Lower leg skin (tissue), 4 donors: ENCODE measurements around the gene ME2. TPM values are rescaled to one million over a fixed set of nuclear protein-coding genes. Genes with fewer than 3 reads are reported as not detected.
"Not testable (repeated sequence)": the region's sequence is repeated elsewhere in the genome, so short reads cannot be mapped to it uniquely, and the experiment has no call there.

Source experiments
- DNase-seq, 2 donors: peaks; one replicate each; pipeline ENCODE4 v3.0.0-alpha.2; 2019; ENCODE audit warnings: low spot score in 2 of 2
- H3K4me3 ChIP-seq: fragments of 200-600 bp; sonication (generic); 2 replicates; pipeline ENCODE4 v1.5.1; 2017; ENCODE audit warnings: mild to moderate bottlenecking, low read depth; ENCODE audit not compliant: poor library complexity, severe bottlenecking
- CTCF ChIP-seq, 3 donors: fragments of 450-650 bp; IDR thresholded peaks; one replicate each; pipeline ENCODE4 v1.5.1; 2016; ENCODE audit warnings: antibody characterized with exemption in 3 of 3, mild to moderate bottlenecking in 3 of 3, moderate library complexity in 2 of 3
- POLR2A ChIP-seq, 2 donors: fragments of 450-650 bp; IDR thresholded peaks; one replicate each; pipeline ENCODE4 v1.6.1; 2016 to 2017; ENCODE audit warnings: antibody characterized with exemption in 2 of 2, mild to moderate bottlenecking in 1 of 2, moderate library complexity in 1 of 2
- WGBS, 2 donors: methylation state at CpG; one replicate each; pipeline ENCODE4 v1.1.5; 2018; 5-methylcytosine and 5-hydroxymethylcytosine counted together
- intact Hi-C: fragments of 100-400 bp; cut with DNase I; formaldehyde crosslinking; loops from one replicate; pipeline ENCODE4 v1.15.0; 2023; ENCODE audit warnings: low total_unique reads
- total RNA-seq, 4 donors: library from RNA; depleted of rRNA; stranded (reverse); fragments of >200 nt; gene quantifications; one replicate each; pipeline ENCODE4 v1.1.0, GENCODE V29; 2016

ME2 gene
- total RNA-seq, result 10 to 100 TPM; 10.4 to 25.5 (median 21.4) TPM

GRCh38 chr18:50878345-50879301, at the start of gene ME2:
Gene ME2, plus strand, starts transcription at chr18:50879118. Its CDS starts 16,703 bp downstream, at chr18:50895821.
- H3K4me3 ChIP-seq, result peak within 1 kb of the TSS; percentile 73
- 1% methylated on average over 58 to 72 of the region's 78 CpGs for WGBS, 2 donors
- TF ChIP-seq CTCF (IDR thresholded peaks at IDR 0.05), result no peak
- peak in 1 of 2 donors; percentile 35 for TF ChIP-seq POLR2A (IDR thresholded peaks at IDR 0.05)
- intact Hi-C loops, result no loop called here
- peak; percentile 90 to 98 for DNase-seq

GRCh38 chr18:50829644-50830043, 49.3 kb upstream of the ME2 start:
- 88 to 92% methylated on average over 5 of the region's 5 CpGs for WGBS, 2 donors
- TF ChIP-seq POLR2A (IDR thresholded peaks at IDR 0.05) (no peak), CTCF (IDR thresholded peaks at IDR 0.05) (no peak)
- no peak for DNase-seq
- intact Hi-C loops, result no loop called here
- no peak overlapping the region for H3K4me3 ChIP-seq

- intact Hi-C loops, result no loop called here
- 90 to 96% methylated on average over 5 of the region's 5 CpGs for WGBS, 2 donors
- DNase-seq, result no peak
- no peak overlapping the region for H3K4me3 ChIP-seq
- TF ChIP-seq CTCF (IDR thresholded peaks at IDR 0.05), result no peak
- no peak for TF ChIP-seq POLR2A (IDR thresholded peaks at IDR 0.05)
These were observed 48.4 kb upstream of the ME2 start for GRCh38 chr18:50830544-50830943.

GRCh38 chr18:50832754-50833153, 46.2 kb upstream of the ME2 start:
- DNase-seq, result no peak
- intact Hi-C loops, result no loop called here
- WGBS, 2 donors, result 90 to 98% methylated on average over 2 of the region's 2 CpGs
- TF ChIP-seq CTCF (IDR thresholded peaks at IDR 0.05) (no peak), POLR2A (IDR thresholded peaks at IDR 0.05) (no peak)
- H3K4me3 ChIP-seq, result no peak overlapping the region

- 91 to 95% methylated on average over 7 of the region's 7 CpGs for WGBS, 2 donors
- H3K4me3 ChIP-seq, DNase-seq, intact Hi-C loops: not testable (repeated sequence)
These were observed 45.4 kb upstream of the ME2 start for GRCh38 chr18:50833496-50833895.

- DNase-seq, result no peak
- TF ChIP-seq POLR2A (IDR thresholded peaks at IDR 0.05) (no peak), CTCF (IDR thresholded peaks at IDR 0.05) (no peak)
- WGBS, 2 donors, result 35 to 61% methylated on average over 2 of the region's 2 CpGs
- no peak overlapping the region for H3K4me3 ChIP-seq
- intact Hi-C loops, result no loop called here
These were observed 42.4 kb upstream of the ME2 start for GRCh38 chr18:50836521-50836957.
